Activated CD4-positive, CD25-positive, alpha-beta regulatory T cell treated with anti-CD3 and anti-CD28 coated beads, Interleukin-2, amount 50 U/mL, for 16 hours (primary cell): ENCODE data around the gene MRPL45.
"Not testable (repeated sequence)": the region's sequence is repeated elsewhere in the genome, so short reads cannot be mapped to it uniquely, and the experiment has no call there.

Experiments used
- DNase-seq: peaks from one replicate; pipeline ENCODE4 v3.0.0-alpha.2; 2020; ENCODE audit warnings: low read depth, low spot score

MRPL45 gene

DNA sequence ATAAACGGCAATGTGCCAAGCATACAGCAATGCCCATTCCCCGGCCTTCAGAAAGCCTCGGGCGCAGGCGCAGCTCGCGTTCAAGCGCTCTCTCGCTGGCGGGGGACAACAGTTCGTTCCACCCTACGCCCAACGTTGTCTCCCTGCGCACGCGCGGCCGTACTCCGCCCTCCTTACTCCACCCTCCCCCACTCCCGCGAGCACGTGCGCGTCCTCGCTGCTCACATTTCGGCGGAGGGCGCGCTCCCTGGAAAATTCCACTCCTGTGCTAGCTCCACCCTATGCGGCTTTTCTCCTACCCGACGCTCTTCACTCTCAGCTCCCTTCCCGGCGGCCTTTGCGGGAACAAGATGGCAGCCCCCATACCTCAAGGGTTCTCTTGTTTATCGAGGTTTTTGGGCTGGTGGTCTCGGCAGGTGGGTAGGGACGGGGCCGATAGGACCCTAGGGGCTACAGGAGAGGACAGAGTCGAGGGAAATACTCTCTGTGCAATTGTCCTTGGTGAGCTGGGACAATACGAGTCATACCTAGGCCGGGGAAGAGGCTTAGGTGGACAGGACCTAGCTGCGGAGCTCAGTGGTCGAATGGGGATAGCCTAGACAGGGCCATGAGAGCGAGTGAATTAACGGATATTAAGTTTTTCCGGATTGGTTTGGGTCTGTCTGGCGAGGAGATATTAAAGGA, at the start of gene MRPL45:
Gene MRPL45, plus strand, starts transcription at position 335 of the 684 bp plus-strand sequence. Its CDS starts 16 bp downstream, at position 351.
- peak; percentile 89 for DNase-seq

DNA sequence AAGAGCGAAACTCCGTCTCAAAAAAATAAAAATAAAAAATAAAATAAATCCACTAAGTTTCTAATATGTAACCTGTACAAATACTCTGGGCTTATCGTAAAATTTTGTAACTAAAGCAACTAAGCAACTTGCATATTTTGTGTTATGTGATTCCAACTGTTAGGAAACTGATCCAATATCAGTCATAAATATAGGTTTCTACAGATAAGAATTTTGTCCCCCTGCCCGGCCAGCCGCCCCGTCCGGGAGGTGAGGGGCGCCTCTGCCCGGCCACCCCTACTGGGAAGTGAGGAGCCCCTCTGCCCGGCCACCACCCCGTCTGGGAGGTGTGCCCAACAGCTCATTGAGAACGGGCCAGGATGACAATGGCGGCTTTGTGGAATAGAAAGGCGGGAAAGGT, 43.8 kb upstream of the MRPL45 start:
- not testable (repeated sequence) for DNase-seq

DNA sequence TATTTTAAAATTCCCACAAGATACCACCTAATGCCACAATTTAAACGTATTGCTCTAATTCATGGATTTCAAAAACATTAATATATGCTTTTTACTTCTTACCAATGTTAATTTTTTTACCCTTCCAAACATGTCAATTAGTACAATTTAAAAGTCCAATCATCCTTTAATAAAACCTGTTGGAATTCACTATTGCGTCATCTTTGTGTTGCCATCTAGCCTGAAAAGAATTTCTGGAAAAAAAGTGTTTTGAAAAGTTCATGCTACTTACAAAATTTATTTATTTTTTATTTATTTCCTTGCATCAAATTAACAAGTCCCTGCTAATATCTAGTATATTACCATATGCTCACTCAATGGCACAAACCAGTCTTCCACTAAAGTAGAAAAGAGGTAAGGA, 42.6 kb upstream of the MRPL45 start:
- DNase-seq = not testable (repeated sequence)

DNA sequence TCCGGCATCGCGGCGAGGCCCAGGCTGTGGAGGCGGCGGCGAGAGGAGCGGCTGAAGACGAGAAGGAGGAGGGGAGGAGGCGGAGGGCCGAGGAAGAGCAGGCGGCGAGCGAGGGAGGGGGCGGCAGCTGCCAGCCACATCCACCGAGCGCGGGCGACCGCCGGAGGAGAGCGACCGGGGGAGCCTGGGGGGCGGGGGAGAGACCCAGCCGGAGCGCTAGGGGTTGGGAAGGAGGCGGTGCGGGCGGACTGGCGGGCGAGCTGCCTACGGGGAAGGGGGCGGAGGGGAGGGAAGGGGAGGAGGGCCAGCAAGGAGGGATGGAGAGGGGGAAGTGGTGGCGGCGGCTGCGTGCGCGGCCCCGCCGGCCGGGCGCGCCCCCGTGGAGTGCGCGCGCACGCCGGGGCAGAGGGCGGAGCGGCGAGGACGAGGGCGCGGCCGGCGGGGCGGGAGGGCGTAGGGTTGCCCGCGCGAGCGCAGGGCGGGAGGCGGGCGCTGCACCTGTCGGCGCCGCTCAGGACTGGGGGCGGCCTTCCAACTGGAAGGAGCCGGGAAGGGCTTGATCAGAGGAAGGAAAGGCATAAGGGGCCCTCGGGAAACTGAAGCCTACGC, 39.9 kb upstream of the MRPL45 start:
- peak; percentile 59 for DNase-seq

DNA sequence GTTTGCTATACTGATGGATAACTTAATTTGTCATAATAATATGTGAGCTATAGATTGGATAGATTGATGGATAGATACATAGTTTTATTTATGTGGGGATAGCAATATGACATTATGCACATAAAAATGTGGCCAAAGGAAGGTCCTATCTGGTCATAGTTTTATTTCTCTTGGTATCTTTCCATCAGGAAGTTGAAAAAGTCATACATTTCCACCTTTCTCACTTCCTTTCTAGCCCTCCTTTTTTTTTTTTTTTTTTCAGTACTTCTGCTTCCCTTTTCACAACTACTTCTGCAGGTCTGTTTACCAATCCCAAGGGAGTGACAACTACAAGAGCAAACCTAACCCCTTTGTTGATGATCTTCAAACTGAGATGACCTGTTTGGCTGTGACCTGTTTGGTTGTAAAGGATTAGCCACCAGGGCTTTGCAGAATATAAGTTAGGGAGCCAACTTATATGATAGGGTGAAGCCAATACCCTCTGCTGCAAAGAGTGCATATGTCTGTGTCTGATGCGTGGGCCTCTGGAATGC, 30.9 kb upstream of the MRPL45 start:
- not testable (repeated sequence) for DNase-seq

DNA sequence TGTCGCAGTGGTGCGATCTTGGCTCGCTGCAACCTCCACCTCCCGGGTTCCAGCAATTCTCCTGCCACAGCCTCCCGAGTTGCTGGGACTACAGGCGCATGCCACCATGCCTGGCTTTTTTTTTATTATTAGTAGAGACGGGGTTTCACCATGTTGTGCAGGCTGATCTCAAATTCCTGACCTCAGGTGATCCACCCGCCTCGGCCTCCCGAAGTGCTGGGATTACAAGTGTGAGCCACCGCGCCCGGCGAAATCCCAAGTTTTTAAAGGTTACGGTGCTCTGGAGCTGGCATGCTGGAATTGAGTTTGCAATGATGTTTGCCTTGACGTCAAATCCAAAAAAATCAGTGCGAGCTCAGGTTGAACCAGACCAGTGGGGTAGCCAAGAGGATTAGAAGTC, 30.4 kb upstream of the MRPL45 start:
- DNase-seq = not testable (repeated sequence)

DNA sequence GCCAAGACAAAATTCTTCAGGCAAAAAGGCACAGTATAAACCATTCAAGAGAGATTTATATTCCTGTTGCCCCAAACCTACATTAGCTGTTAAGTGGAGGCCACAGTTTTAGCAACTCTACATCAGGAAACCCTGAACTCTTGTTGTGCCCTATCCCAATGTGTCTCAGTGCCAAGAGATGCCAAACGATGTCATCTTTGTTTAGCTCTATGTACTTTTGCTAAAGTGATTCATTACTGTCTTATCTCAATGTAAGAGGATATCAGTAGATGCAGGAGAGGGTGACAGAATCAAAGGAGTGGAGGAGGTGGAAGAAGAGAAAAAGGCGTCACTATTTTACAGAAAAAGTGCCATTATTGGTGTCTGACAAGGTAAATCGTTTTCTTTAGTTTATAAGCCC, 28.8 kb upstream of the MRPL45 start:
- not testable (repeated sequence) for DNase-seq

DNA sequence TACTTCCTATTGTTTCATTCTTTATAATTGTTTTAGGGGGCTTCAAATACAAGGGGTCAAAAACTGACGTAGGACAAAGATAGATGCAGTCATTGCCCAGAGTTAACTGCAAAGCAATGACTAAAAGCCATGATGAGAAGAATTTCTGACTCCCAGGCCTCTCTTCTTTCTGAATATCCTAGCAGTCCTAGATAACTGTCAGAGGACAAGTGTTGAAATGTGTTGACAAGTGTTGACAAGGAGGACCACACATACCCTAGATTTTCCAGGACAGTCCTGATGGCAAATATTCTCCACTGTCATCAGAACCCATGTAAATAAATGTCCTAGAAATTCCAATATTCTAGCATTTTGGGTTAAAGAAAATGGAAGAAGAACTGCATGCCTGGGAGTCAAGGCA, 27.9 kb upstream of the MRPL45 start:
- DNase-seq = not testable (repeated sequence)

DNA sequence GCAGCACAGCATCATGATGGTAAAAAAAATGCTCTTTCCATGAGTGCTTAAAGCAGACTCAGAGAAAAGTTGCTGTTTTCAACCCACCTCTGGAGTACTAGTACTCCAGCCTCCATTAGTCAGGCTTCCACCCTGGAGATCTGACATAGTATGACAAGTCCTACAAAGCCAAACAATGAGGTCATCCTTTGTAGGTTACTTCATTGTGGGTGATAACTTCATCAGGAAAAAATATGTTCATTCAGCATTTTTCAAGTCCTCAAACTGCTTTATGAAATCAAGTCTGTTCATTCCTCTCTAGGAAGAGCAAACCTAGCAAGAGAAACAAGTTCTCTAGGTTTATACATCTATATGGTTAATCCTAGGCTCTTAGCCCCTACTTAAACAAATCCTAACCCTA, 27.4 kb upstream of the MRPL45 start:
- not testable (repeated sequence) for DNase-seq

DNA sequence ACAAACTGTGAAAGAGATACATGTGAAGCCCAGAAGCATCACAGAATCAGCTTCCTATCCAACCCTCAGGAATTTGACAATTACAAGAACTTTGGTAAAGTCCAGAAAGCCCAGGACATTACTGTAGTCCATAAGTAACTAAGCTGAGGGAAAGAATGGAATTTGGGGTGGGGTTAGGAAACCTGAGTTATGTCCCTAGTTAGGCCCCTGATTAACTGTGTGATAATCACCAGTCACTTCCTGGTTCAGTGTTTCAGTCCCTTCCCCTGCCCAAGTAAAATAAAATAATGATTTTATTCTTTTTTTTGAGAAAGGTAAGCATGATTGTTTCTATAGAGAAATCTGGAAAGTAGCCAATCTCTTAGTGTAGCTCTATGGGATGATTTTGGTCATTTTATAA, 11.0 kb upstream of the MRPL45 start:
- not testable (repeated sequence) for DNase-seq

DNA sequence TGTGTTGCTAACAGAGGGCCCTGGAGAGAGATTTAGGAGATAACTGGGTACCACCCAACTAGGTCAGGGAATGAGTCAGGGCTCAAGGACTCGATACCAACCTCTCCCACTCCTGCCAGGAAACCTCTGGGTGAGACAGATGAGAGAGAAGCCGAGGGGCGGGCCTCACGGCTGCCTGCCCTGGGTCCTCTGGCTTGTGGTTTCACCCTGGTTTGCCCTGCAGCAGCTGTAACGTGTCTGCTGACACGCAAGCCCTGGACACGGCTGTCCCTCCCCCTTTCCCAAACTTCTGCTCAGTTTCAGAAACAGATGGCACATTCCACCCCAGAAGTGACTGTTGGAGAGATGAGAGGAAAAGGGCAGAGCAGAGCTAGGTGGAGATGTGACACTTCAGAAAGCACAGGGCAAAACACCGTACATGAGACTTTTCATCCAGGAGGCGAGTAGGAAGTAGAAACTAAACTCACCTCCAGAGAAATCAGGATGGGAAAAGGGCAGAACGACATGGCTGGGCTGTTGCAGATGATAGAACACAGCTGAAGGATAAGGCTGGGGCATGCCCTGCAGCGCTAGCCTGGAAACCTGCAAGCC, 10.4 kb upstream of the MRPL45 start:
- not testable (repeated sequence) for DNase-seq

DNA sequence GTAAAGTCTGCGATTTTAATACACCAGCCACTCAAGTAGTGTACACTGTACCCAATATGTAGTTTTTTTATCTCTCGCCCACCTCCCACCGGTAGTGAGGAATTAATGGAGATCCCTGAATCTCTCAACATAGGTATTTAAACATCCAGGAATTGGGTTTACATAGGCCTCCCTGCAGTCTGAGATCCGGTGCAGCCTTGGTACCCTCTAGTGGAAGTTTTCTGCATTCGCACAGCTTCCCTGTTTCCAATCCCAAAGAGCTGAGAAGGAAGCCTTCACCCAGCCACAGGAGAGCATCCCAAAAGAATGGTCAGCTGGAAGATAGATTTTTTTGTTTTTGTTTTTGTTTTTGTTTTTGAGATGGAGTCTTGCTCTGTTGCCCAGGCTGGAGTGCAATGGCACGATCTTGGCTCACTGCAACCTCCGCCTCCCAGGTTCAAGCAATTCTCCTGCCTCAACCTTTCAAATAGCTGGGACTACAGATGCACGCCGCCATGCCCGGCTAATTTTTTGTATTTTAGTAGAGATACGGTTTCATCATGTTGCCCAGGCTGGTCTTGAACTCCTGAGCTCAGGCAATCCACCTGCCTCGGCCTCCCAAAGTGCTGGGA, 8.6 kb upstream of the MRPL45 start:
- DNase-seq = not testable (repeated sequence)

DNA sequence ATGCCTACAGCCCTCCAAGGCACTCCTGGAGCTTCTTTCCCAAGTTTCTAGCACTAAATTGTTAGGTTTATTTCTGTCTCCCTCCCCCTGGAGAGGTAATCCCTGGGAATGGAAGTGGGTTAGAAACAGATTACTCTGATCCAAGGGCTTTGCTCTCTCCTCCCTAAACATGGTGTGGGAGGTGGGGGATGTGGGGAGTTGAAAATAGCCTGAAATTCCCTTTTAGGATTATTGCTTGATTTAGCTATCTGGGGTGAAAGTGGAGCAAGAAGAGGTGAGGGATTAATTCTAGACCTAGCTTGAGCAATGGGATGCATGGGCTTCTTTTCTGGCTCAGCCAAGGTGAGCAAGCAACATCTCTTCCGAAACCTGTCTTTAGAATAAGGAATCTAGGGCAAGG, 7.2 kb upstream of the MRPL45 start:
- not testable (repeated sequence) for DNase-seq

DNA sequence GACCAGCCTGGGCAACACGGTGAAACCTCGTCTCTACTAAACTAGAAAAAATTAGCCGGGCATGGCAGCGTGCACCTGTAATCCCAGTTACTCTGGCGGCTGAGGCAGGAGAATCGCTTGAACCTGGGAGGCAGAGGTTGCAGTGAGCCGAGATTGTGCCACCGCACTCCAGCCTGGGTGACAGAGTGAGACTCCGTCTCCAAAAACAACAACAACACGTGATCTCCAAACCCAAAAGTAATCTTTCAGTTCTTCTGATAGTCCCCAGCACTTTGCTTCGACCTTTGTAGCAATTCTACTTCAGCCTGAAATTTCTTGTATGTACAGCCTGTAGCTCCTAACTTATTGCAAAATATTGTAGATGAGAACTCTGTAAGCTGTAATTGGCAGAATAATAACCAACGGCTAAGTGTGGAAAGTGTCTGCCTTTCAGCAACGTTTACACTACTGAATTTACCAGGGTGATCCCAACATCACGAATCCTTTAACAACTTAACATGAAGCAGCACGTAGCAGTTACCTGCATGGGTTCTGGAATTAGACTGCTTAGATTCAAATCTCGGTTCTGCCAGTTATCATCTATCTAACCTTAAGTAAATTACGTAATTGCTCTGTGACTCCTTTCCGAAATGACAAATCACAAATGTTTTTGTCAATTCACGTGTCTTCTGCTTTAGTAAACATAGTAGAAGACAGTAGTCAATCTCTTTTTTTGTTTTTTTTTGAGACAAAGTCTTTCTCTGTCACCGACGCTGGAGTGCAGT, 1.2 kb upstream of the MRPL45 start:
- not testable (repeated sequence) for DNase-seq

DNA sequence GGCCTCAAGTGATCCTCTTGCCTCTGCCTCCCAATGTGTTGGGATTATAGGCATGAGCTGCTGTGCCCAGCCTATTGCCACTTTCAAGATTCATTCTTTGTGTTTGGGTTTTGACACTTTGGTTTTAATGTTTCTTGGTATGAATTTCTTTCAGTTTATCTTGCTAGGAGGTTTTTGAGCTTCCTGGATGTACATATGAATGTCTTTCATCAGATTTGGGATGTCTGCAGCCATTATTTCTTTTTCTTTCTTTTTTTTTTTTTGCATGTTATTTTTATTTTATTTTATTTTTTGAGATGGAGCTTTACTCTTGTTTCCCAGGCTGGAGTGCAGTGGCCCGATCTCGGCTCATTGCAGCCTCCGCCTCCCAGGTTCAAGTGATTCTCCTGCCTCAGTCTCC, 18.5 kb downstream of the MRPL45 start:
- no peak for DNase-seq

DNA sequence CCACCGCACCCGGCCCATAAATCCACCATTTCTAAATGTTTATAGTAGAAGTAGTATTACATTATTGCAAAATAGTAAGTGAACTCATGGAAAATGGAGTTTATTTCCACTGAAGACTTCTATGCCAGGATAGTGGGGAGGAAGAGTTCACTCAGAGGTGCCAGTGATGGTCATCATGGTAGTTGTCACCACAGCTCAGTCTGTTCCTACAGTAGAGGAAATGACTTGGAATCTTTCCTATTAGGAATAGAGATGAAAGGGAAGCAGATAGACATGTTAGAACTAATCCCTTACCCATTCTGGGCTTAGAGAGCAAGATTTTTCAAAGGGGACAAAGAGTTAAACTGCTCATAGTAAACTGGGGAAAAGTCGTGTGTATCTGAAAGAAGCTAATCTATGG, 20.1 kb downstream of the MRPL45 start:
- DNase-seq = no peak

DNA sequence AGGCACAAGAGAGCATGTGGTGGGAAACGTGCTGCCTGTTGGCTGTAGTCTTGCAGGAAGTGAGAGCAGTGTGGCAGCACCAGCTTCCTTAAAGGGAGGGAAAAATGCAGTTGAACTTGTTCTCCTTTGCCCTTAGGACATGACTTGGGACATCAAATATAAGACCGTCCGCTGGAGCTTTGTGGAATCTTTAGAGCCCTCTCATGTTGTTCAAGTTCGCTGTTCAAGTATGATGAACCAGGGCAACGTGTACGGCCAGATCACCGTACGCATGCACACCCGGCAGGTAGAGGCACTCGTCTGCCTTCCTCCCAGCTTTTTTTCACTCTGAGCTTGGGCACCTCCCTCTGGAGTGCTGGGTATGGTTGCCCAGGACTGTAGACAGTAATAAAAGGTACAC, 23.5 kb downstream of the MRPL45 start:
- DNase-seq = no peak

DNA sequence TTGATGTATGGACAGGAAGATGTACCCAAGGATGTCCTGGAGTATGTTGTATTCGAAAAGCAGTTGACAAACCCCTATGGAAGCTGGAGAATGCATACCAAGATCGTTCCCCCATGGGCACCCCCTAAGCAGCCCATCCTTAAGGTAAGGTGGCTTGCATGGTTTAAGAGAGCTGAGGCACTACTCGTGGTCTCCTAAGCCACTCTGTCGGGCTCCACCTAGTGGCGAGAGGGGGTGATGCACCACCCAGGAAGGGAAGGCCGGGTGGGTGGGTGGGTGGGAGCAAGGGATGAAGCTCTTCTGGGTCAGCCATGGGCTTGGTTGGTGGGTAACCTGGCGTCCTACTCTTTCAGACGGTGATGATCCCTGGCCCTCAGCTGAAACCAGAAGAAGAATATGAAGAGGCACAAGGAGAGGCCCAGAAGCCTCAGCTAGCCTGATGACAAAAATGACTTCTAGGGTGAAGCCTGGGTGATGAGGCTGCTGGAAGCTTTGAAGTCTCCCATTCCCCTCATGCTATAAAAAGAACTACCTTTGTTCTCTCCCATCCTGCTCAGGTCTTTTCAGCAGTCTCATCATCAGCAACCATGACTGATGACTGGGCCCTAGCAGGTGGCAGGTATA, 25.3 kb downstream of the MRPL45 start:
- peak; percentile 55 for DNase-seq

DNA sequence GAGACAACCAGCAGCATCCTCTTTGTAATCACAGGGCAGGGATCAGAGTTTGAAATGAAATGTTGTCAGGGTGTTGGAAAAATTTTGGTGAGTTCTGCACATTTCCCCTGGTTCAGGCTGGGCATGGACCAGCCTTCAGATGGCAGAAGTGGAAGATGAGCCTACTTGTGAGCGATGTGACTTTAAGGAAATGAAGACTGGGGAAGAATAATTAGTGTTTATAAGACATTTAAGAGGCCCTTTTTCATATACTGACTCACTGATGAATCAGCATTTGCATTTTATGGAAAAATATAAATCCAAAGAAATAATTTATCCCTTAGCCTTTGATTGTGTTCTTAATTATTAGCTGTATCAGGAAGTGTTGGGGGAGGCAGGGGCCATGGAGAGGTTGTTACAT, 25.9 kb downstream of the MRPL45 start:
- DNase-seq = no peak

DNA sequence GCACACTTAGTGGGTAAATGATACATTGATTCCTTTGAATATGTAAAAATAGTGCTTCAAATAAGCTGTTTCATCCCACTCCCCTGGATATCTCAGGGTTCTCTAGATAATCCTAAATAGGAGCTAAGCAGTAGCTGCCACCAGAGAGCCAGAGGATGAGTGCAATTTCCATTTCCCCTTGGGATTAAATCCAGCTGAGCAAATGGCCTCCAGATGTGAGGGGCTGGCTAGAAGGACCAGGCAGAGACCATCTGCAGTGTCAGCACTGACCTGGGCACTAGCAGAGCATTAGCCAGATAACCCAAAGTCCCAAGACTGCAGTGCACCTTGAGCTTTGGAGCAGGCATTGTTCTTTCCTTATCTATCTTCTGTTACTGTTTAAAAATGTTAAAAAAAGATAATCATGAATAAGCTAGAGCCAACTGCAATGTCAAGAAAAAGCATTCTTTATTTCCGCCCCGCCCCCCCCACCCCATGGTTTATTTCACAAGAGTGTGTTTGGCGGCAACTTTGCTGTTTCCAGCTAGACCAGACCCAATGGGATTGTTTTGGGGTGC, 27.3 kb downstream of the MRPL45 start:
- no peak for DNase-seq

DNA sequence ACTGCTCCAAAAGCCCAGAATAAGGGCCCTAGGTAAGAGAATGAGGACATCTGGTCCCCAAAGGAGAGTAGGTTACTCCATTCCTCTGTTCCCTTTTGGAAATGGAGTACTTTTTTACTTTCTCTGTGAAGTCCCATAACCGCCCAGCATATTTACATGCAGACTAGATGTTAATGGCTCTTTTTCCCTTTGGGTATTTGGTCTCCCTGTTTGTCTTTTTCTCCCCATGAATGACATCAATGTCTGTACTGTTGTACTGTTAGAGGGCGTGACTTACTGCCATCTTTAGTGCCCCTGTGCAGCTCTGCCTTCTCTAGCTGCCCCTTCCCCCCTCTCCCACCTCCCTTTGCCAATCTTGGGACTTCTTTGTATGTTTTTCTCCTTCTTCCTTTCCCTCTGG, 27.8 kb downstream of the MRPL45 start:
- DNase-seq = no peak
